H9 (cell line): ENCODE data around the gene SHISA3. TPM values are rescaled to one million over a fixed set of nuclear protein-coding genes. Genes with fewer than 3 reads are reported as not detected.

Experiments
- DNase-seq: peaks from one replicate; pipeline ENCODE4 v3.0.0-alpha.2; 2017
- H2AFZ ChIP-seq: one replicate; pipeline ENCODE4 v1.6.1; 2013; ENCODE audit warnings: mild to moderate bottlenecking, low read length, control low read depth, moderate library complexity
- H2AK5ac ChIP-seq: 2 replicates; pipeline ENCODE4 v1.6.1; 2013; ENCODE audit warnings: low read length, control low read depth, mixed read lengths; ENCODE audit not compliant: insufficient read length
- H2BK120ac ChIP-seq: one replicate; pipeline ENCODE4 v1.6.1; 2013; ENCODE audit warnings: low read depth, mild to moderate bottlenecking, low read length, control low read depth, inconsistent platforms; ENCODE audit not compliant: poor library complexity, severe bottlenecking
- H2BK12ac ChIP-seq: 2 replicates; pipeline ENCODE4 v1.6.1; 2013; ENCODE audit warnings: low read length, control low read depth, mixed read lengths, low read depth; ENCODE audit not compliant: insufficient read length
- H2BK15ac ChIP-seq: 2 replicates; pipeline ENCODE4 v1.6.1; 2013; ENCODE audit warnings: low read depth, low read length, control low read depth
- H2BK20ac ChIP-seq: one replicate; pipeline ENCODE4 v1.6.1; 2013; ENCODE audit warnings: low read depth, mild to moderate bottlenecking, low read length, control low read depth, inconsistent platforms; ENCODE audit not compliant: poor library complexity, severe bottlenecking
- H2BK5ac ChIP-seq: 2 replicates; pipeline ENCODE4 v1.6.1; 2013; ENCODE audit warnings: low read length, control low read depth, mixed read lengths; ENCODE audit not compliant: insufficient read length
- H3K14ac ChIP-seq: 2 replicates; pipeline ENCODE4 v1.6.1; 2013; ENCODE audit warnings: low read length, control low read depth; ENCODE audit not compliant: insufficient read depth
- H3K18ac ChIP-seq: 2 replicates; pipeline ENCODE4 v1.6.1; 2013; ENCODE audit warnings: low read depth, mild to moderate bottlenecking, mixed read lengths, low read length, control low read depth; ENCODE audit not compliant: insufficient read length
- H3K23ac ChIP-seq: 2 replicates; pipeline ENCODE4 v1.6.1; 2013; ENCODE audit warnings: low read length, control low read depth, mixed read lengths, low read depth; ENCODE audit not compliant: insufficient read length
- H3K23me2 ChIP-seq: 2 replicates; pipeline ENCODE4 v1.6.1; 2013; ENCODE audit warnings: low read depth, mild to moderate bottlenecking, mixed read lengths, low read length, control low read depth; ENCODE audit not compliant: insufficient read length, poor library complexity, severe bottlenecking
- H3K27ac ChIP-seq: 2 replicates; pipeline ENCODE4 v1.5.1; 2013; ENCODE audit warnings: low read length, control low read depth, mixed read lengths, low read depth; ENCODE audit not compliant: insufficient read length
- H3K27me3 ChIP-seq: 2 replicates; pipeline ENCODE4 v1.6.1; 2013; ENCODE audit warnings: low read length, control low read depth, inconsistent platforms; ENCODE audit not compliant: insufficient read depth
- H3K4ac ChIP-seq: 2 replicates; pipeline ENCODE4 v1.6.1; 2013; ENCODE audit warnings: low read depth, mild to moderate bottlenecking, control low read depth, inconsistent platforms, low read length, moderate library complexity
- H3K4me1 ChIP-seq: 2 replicates; pipeline ENCODE4 v1.6.1; 2013; ENCODE audit warnings: low read length, control low read depth, inconsistent platforms; ENCODE audit not compliant: insufficient read depth
- H3K4me2 ChIP-seq: 2 replicates; pipeline ENCODE4 v1.6.1; 2013; ENCODE audit warnings: low read length, control low read depth, mixed read lengths; ENCODE audit not compliant: insufficient read length, insufficient read depth
- H3K56ac ChIP-seq: 2 replicates; pipeline ENCODE4 v1.6.1; 2013; ENCODE audit warnings: low read depth, mild to moderate bottlenecking, mixed read lengths, low read length, control low read depth; ENCODE audit not compliant: insufficient read length
- H3K79me1 ChIP-seq: 2 replicates; pipeline ENCODE4 v1.6.1; 2013; ENCODE audit warnings: low read depth, mild to moderate bottlenecking, moderate library complexity, low read length, control low read depth, inconsistent platforms; ENCODE audit not compliant: insufficient read depth, poor library complexity, severe bottlenecking
- H3K79me2 ChIP-seq: 2 replicates; pipeline ENCODE4 v1.6.1; 2013; ENCODE audit warnings: low read length, control low read depth, inconsistent platforms; ENCODE audit not compliant: insufficient read depth
- H3K9ac ChIP-seq: 2 replicates; pipeline ENCODE4 v1.6.1; 2013; ENCODE audit warnings: low read length, control low read depth, mixed read lengths; ENCODE audit not compliant: insufficient read length; ENCODE audit errors: extremely low read depth
- H3K9me3 ChIP-seq: one replicate; pipeline ENCODE4 v1.6.1; 2013; ENCODE audit warnings: low read depth, low read length, inconsistent platforms; ENCODE audit not compliant: control insufficient read depth
- H3T11ph ChIP-seq: one replicate; pipeline ENCODE4 v1.6.1; 2013; ENCODE audit warnings: mild to moderate bottlenecking, low read length, control low read depth, inconsistent platforms
- H4K20me1 ChIP-seq: one replicate; pipeline ENCODE4 v1.6.1; 2013; ENCODE audit not compliant: control insufficient read depth, insufficient read length, insufficient read depth
- H4K5ac ChIP-seq: 2 replicates; pipeline ENCODE4 v1.6.1; 2013; ENCODE audit warnings: low read depth, mild to moderate bottlenecking, mixed read lengths, low read length, control low read depth; ENCODE audit not compliant: insufficient read length
- H4K8ac ChIP-seq: replicated peaks from 2 replicates; pipeline ENCODE4 v1.6.1; 2013; ENCODE audit warnings: low read length, control low read depth, mixed read lengths, low read depth; ENCODE audit not compliant: insufficient read length
- H4K91ac ChIP-seq: 2 replicates; pipeline ENCODE4 v1.6.1; 2013; ENCODE audit warnings: low read depth, mild to moderate bottlenecking, moderate library complexity, mixed read lengths, low read length, control low read depth; ENCODE audit not compliant: insufficient read length
- H3K27ac Mint-ChIP-seq, 3 experiments: 2 replicates in 2 of 3; 3 replicates in 1 of 3; pipeline ENCODE4 v1.8.0; 2020 to 2021; ENCODE audit warnings: mixed read lengths in 3 of 3, mild to moderate bottlenecking in 1 of 3, moderate library complexity in 1 of 3
- H3K27me3 Mint-ChIP-seq: 2 replicates; pipeline ENCODE4 v1.8.0; 2021; ENCODE audit warnings: low read depth, mild to moderate bottlenecking, moderate library complexity, mixed read lengths
- H3K36me3 Mint-ChIP-seq, 3 experiments: 2 replicates in 2 of 3; 3 replicates in 1 of 3; pipeline ENCODE4 v1.8.0; 2020 to 2021; ENCODE audit warnings: low read depth in 3 of 3, mixed read lengths in 3 of 3; ENCODE audit not compliant: insufficient read depth in 1 of 3
- H3K4me1 Mint-ChIP-seq, 2 experiments: 2 replicates each; pipeline ENCODE4 v1.8.0; 2020; ENCODE audit warnings: mixed read lengths in 2 of 2
- H3K4me3 Mint-ChIP-seq, 2 experiments: 2 replicates in 1 of 2; 3 replicates in 1 of 2; pipeline ENCODE4 v1.8.0; 2020 to 2021; ENCODE audit warnings: mild to moderate bottlenecking in 2 of 2, mixed read lengths in 2 of 2, moderate library complexity in 1 of 2
- H3K9me3 Mint-ChIP-seq, 2 experiments: 2 replicates in 1 of 2; 3 replicates in 1 of 2; pipeline ENCODE4 v1.8.0; 2020; ENCODE audit warnings: mild to moderate bottlenecking in 2 of 2, mixed read lengths in 2 of 2, moderate library complexity in 1 of 2
- CTCF ChIP-seq: fragments of 200-600 bp; sonication (generic); conservative IDR thresholded peaks from 3 replicates; pipeline ENCODE4 v1.8.0; 2021; ENCODE audit warnings: antibody characterized with exemption, mild to moderate bottlenecking
- WGBS: extraction: QIAGEN DNeasy Blood & Tissue Kit; methylation state at CpG from one replicate; pipeline ENCODE4 v1.1.7; 2013; ENCODE audit warnings: missing lambda C conversion rate, low lambda C conversion rate, mixed read lengths; ENCODE audit not compliant: insufficient read length; ENCODE audit errors: extremely low coverage; 5-methylcytosine and 5-hydroxymethylcytosine counted together
- total RNA-seq: library from RNA; stranded (reverse); gene quantifications from 2 replicates; pipeline ENCODE4 v1.2.1, GENCODE V29; 2021

Gene SHISA3
- total RNA-seq, 1 experiment from 2014 or later = 1.7 TPM

- Histone ChIP-seq H3K27me3 (no peaks in the 10 kb centered on the region), H2AFZ (no peak overlapping the region)
- no CpG with 5 or more reads among the region's 2 CpGs for WGBS
These were observed 15.6 kb upstream of the SHISA3 start for GRCh38 chr4:42381666-42382065.

More at GRCh38 chr4:42381666-42382065, 15.6 kb upstream of the SHISA3 start:
- Histone ChIP-seq H2BK5ac (no peak overlapping the region), H3K23ac (no peak overlapping the region), H3T11ph (no peak overlapping the region), H3K27ac (no peak overlapping the region), H3K4ac (no peak overlapping the region), H2BK12ac (no peak overlapping the region), H3K14ac (no peak overlapping the region), H2BK15ac (no peak overlapping the region), H4K20me1 (no peaks in the 10 kb centered on the region), H3K79me1 (no peaks in the 10 kb centered on the region), H3K18ac (no peak overlapping the region), H3K79me2 (no peaks in the 10 kb centered on the region), H3K4me1 (no peaks in the 10 kb centered on the region), H2BK20ac (no peak overlapping the region), H4K91ac (no peak overlapping the region), H3K9me3 (no peaks in the 10 kb centered on the region), H3K23me2 (no peaks in the 10 kb centered on the region), H4K8ac (no peak overlapping the region), H3K56ac (no peak overlapping the region), H3K9ac (no peak overlapping the region), H2BK120ac (no peak overlapping the region), H4K5ac (no peak overlapping the region), H3K4me2 (no peak overlapping the region), H2AK5ac (no peak overlapping the region)
- H3K27me3 Mint-ChIP-seq = peaks cover 4% of the 10 kb centered on the region
- H3K36me3 Mint-ChIP-seq = no peaks in the 10 kb centered on the region; a peak in 1 of 7 replicates
- no peak overlapping the region for H3K4me3 Mint-ChIP-seq
- no peak overlapping the region for H3K27ac Mint-ChIP-seq
- TF ChIP-seq CTCF = no peak
- H3K4me1 Mint-ChIP-seq = 0 out of 4 replicates have a peak, but pooled peaks cover 0 to 3% of the 10 kb centered on the region in 2 experiments
- H3K9me3 Mint-ChIP-seq = peaks cover 3 to 4% of the 10 kb centered on the region in 2 experiments; a peak in 2 of 5 replicates
- no peak for DNase-seq
